Fibroblast of villous mesenchyme (primary cell): ENCODE measurements around the gene NKTR. TPM values are rescaled to one million over a fixed set of nuclear protein-coding genes. Genes with fewer than 3 reads are reported as not detected.

Experiments used
- DNase-seq: peaks from one replicate; pipeline ENCODE4 v3.0.0-alpha.2; 2010; ENCODE audit warnings: low read depth
- H3K4me3 ChIP-seq: 2 replicates; pipeline ENCODE4 v1.5.1; 2011; ENCODE audit warnings: low read depth, mild to moderate bottlenecking, low read length
- CTCF ChIP-seq: IDR thresholded peaks from 2 replicates; pipeline ENCODE4 v1.5.1; 2012; ENCODE audit warnings: low read depth, mild to moderate bottlenecking, low read length; ENCODE audit not compliant: insufficient read depth
- total RNA-seq: library from RNA; depleted of rRNA; stranded (reverse); fragments of >200 nt; gene quantifications from 2 replicates; pipeline ENCODE4 v1.2.3, GENCODE V29; 2012

NKTR gene
- total RNA-seq, 1 donor: 82.9 TPM

DNA sequence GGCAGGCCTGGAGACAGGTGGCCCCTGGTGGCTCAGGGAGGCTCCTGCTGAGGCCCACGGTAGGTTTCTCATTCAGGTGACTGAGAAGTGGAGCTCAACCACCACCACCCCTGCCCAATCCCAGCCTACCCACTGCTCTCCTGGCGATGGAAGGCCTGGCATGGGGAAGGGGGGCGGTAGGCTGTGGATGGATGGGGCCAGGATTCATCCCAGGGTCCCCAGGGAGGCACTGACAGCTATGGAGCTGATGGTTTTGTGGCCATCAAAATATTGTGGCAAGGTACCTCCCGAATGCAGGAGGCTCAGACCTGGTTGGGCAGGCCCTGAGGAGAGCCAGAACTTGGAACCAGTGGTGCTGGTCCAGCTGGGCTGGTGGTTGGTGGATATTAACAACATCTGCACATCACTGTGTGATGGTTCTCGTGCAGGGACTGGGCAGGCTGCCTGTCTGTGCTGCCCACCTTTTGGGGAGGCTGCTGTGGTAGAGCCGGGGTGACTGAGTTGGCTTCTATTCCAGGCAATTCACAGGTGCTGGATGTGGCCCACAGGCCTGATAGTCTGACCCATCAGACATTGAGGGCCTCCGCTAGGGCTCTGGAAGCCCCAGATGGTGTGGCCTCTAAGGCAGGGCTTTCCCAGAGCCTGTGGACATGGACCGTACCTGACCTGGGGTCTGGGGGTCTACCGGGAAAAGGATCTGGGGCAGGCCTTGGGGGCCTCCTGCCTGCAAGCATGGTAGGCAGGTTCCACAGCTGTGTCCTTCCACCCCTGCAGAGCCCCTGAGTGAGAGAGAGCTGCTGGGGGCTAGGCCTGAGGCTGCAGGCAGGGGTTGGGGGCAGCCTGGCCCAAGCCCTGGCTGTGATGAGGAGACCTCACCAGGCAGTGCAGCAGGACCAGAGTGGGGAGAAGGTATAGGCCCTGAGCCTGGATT lies 56.5 kb downstream of the NKTR start:
- no peak overlapping the region for H3K4me3 ChIP-seq
- no peak for TF ChIP-seq CTCF
- DNase-seq: no peak

- no peak overlapping the region for H3K4me3 ChIP-seq
- TF ChIP-seq CTCF: no peak
- no peak for DNase-seq
These were observed 57.2 kb downstream of the NKTR start for GRCh38 chr3:42657675-42658074.

GRCh38 chr3:42658091-42658770 lies 57.7 kb downstream of the NKTR start:
- TF ChIP-seq CTCF: no peak
- no peak overlapping the region for H3K4me3 ChIP-seq
- no peak for DNase-seq

DNA sequence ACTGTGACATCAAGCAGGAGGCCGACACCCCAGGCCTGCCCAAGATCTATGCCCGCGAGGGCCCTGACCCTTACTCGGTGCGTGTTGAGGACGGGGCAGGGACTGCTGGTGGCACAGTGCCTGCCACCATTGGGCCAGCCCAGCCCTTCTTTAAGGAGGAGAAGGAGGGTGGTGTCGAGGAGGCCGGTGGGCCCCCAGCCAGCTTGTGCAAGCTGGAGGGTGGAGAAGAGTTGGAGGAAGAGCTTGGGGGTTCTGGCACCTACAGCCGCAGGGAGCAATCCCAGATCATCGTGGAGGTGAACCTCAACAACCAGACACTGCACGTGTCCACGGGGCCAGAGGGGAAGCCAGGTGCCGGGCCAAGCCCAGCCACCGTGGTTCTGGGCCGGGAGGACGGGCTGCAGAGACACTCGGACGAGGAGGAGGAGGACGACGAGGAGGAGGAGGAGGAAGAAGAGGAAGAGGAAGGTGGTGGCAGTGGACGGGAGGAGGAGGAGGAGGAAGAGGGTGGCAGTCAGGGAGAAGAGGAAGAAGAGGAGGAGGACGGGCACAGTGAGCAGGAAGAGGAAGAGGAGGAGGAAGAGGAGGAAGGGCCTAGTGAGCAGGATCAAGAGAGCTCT lies 58.4 kb downstream of the NKTR start:
- DNase-seq: no peak
- TF ChIP-seq CTCF: no peak
- no peak overlapping the region for H3K4me3 ChIP-seq

GRCh38 chr3:42659451-42660130 lies 59.1 kb downstream of the NKTR start:
- H3K4me3 ChIP-seq: no peak overlapping the region
- no peak for TF ChIP-seq CTCF
- DNase-seq: no peak

DNA sequence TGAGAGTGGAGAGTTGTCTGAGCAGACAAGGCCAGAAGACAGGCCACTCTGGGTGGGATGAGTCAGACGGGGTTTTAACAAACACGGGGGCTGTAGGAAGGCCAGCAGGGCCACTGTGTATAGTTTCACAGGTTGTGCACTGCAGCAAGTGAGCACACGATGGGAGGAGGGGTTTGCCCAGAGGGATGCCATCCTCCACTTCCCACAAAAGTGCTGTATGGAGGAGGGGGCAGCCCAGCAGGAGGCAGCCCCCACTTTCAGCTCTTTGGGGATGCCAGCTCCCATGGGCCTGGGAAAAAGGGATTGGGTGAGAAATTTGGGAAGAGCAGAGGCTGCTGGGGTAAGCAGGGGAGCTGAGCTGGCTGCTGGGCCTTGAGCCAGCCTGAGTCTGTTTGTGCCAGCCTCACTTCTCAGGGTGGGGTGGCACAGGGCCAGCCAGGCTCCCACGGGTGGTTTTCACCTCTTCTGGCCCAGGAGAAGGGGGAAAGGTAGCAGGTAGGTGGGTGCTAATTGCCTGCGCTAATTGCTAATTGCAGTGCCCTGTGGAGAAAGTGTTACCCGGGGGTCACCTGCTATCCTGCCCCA lies 59.7 kb downstream of the NKTR start:
- DNase-seq: no peak
- no peak overlapping the region for H3K4me3 ChIP-seq
- TF ChIP-seq CTCF: no peak
